RWPE1 (cell line): ENCODE measurements around the gene DAPK2.

ENCODE experiments used
- CTCF ChIA-PET: fragments of 350-600 bp; sonication (Branson Sonifier 250); formaldehyde crosslinking; extraction: SDS; loops from one replicate; lab custom pipeline; 2021; lab: Yijun Ruan, JAX
- POLR2A ChIA-PET: fragments of 400-600 bp; formaldehyde crosslinking; extraction: SDS; loops from one replicate; lab custom pipeline; 2020; ENCODE audit warnings: antibody characterized with exemption; ENCODE audit not compliant: low non-redundant PET; lab: Yijun Ruan, JAX
- DNase-seq: peaks from one replicate; pipeline ENCODE4 v3.0.0; 2012; ENCODE audit warnings: low spot score
- H3K27ac ChIP-seq: fragments of 450-650 bp; 2 replicates; pipeline ENCODE4 v1.5.1; 2017
- TF ChIP-seq, protein P1 (sequence below): fragments of 450-650 bp; conservative IDR thresholded peaks from 2 replicates; pipeline ENCODE4 v1.5.1; 2017; ENCODE audit warnings: low read depth, mild to moderate bottlenecking

DAPK2 gene

DNA sequence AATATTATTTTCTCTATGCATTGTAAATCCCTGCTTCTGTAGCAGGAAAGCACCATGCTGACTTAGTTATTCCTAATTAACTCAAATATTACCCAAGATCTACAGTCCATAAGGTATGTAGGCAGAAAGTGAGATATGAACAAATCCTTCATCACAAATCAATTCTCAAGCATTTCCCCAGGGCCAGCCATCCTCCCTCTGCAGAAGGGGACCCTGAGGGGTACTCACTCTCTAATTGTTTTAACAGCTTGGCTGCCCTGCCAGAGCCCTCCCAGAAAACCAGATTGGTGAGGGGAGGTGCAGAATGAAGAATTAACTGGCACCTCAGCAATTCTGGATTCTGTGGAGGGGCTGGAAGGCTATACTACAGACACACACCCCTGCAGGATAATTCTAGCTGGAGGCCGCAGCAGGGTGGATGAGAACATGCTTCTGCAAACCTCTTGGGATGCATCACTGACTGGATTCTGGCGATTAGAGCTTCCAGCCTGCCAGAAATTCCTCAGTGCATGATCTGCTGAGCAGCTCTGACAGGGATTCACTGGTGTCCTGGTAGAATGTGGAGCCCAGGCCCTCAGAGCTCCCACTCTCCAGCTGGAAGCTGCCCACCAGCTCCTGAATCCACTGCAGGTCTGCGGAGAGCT, 123.9 kb downstream of the DAPK2 start:
- DNase-seq, result no peak
- H3K27ac ChIP-seq, result no peak overlapping the region
- ChIA-PET CTCF (no interaction called here), POLR2A (no interaction called here)
- TF ChIP-seq, protein P1, sequence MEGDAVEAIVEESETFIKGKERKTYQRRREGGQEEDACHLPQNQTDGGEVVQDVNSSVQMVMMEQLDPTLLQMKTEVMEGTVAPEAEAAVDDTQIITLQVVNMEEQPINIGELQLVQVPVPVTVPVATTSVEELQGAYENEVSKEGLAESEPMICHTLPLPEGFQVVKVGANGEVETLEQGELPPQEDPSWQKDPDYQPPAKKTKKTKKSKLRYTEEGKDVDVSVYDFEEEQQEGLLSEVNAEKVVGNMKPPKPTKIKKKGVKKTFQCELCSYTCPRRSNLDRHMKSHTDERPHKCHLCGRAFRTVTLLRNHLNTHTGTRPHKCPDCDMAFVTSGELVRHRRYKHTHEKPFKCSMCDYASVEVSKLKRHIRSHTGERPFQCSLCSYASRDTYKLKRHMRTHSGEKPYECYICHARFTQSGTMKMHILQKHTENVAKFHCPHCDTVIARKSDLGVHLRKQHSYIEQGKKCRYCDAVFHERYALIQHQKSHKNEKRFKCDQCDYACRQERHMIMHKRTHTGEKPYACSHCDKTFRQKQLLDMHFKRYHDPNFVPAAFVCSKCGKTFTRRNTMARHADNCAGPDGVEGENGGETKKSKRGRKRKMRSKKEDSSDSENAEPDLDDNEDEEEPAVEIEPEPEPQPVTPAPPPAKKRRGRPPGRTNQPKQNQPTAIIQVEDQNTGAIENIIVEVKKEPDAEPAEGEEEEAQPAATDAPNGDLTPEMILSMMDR, result no peak

DNA sequence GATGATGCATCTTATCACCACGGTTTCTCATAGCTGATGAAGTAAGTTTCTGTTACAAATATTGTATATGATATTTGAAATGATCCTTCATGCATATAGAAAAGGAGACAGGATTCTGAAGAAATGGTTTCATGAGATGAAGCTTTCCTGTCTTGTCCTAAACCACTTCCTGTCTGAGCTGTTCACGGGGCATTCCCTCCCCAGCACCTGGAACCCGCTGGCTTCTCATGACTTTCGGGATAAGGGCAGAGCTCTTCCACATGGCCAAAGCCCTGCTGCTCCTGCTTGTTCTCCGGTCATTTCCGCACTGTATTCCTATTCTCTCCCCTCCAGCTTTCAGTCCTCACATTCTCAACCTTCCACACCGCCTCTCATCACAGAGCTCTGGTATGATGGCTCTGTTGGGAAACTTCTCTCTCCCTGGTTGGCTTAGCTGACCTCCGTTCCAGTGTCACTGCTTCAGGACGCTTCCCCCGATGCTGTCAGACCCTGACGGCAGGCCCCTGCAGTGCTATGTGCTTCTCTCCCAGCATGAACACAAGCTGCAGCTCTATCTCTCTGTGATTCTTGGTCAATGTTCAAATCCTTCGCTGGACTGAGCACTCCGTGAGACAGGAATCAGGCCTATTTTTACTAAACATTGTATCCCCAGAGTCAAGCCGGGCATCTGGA, 125.6 kb downstream of the DAPK2 start:
- DNase-seq, result no peak
- POLR2A ChIA-PET, result no interaction called here
- CTCF ChIA-PET, result interaction anchor here (0.6 to 2.2 kb wide), 3 partner anchors 25 to 310 kb away, joined by 3 to 5 read pairs (median 3); no protein-coding TSS in a partner anchor
- H3K27ac ChIP-seq, result no peak overlapping the region
- TF ChIP-seq, protein P1, result no peak

DNA sequence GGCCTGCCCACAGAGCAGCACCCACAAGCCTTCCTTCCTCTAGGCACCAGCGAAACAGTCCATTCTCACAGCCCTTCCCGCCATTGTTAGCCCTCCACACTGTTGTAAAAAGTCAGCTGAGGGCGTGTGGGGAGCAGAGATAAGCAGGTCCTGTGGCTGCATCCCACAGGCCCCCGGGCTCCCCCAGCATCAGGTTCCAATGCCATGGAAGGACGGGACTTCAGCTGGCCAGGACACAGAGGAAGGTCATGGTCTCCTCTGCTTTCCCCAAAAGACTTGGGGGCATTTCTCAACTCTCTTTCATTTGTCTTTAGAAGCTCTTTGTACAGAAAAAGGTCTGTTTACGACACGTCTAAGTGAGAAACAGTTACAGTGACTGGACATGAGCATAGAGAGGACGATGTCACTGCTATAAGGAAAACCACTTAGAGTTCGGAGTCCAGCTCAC, 127.4 kb downstream of the DAPK2 start:
- H3K27ac ChIP-seq, result no peak overlapping the region
- CTCF ChIA-PET, result interaction anchor here (0.7 kb wide), 1 partner anchor 145 kb away, joined by 3 read pairs; no protein-coding TSS in a partner anchor

DNA sequence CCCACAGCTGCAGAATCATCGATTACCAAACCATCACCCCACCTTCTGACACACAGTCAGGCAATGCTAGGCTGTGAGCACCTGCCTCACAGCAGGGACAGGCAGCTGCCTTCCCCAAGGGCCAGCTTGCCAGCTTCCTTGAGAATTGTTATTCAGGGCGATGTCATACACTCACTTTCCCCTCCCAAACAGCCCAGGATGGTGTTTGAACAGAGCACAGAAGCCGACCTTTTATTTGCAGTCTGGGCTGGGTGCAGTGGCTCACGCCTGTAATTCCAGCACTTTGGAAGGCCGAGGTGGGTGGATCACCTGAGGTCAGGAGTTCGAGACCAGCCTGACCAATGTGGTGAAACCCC, 128.0 kb downstream of the DAPK2 start:
- ChIA-PET CTCF (interaction anchor here (0.7 kb wide), 1 partner anchor 145 kb away, joined by 3 read pairs; no protein-coding TSS in a partner anchor), POLR2A (no interaction called here)
- H3K27ac ChIP-seq, result no peak overlapping the region
- DNase-seq, result no peak
- TF ChIP-seq, protein P1, result no peak

More for the DNA sequence above, 127.4 kb downstream of the DAPK2 start:
- TF ChIP-seq, protein P1, result no peak
- no peak for DNase-seq
- POLR2A ChIA-PET, result no interaction called here

DNA sequence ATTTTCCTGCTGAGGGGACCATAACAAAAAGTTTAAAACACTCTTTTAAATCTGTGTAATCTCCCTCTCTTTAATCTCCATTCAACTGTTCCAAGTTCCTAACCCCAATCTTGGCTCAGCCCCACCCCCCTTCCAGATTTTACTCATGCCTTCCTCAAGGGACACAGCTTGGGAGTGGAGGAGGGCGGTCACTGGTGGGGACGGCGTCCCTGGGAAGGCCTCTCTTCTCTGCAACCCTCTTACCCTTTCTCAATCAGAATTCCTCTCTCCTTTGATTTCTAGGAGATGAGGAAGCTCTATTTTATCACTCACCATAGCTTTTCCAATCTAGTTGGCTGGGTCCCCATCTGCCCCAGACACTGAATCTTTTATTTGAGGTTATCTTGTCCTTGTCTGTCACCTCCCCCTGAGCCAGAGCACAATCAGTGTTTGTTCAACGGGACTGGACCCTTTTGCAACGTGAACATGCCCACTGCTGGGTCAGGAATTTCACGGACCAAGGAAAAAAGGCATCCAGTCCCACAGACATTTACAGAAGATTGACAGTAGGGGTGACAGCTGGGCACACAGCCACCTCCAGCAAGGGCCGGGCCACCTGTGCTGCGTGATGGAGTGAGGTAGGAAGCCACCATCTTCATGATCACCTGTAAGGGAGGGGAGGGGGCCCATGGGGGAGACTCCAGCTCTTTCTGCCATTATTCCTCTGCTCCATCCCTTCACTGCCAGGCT, 128.5 kb downstream of the DAPK2 start:
- CTCF ChIA-PET, result no interaction called here
- no peak overlapping the region for H3K27ac ChIP-seq
- TF ChIP-seq, protein P1, result no peak
- POLR2A ChIA-PET, result no interaction called here
- DNase-seq, result no peak
